HL-60 (cell line): ENCODE data around the gene IP6K1.

Experiments used
- DNase-seq, 2 experiments: peaks; one replicate each; pipeline ENCODE4 v3.0.0-alpha.2; 2010 to 2020; ENCODE audit warnings: low read depth in 1 of 2, low spot score in 1 of 2
- H3K27ac ChIP-seq: fragments of 250-450 bp; sonication (Bioruptor Pico); replicated peaks from 2 replicates; pipeline ENCODE4 v1.5.1; 2020; ENCODE audit warnings: mild to moderate bottlenecking, moderate library complexity
- H3K27me3 ChIP-seq: fragments of 250-450 bp; sonication (Bioruptor Pico); 2 replicates; pipeline ENCODE4 v1.5.1; 2021; ENCODE audit warnings: mild to moderate bottlenecking, moderate library complexity; ENCODE audit not compliant: insufficient read depth, poor library complexity, severe bottlenecking
- H3K4me3 ChIP-seq: replicated peaks from 2 replicates; pipeline ENCODE4 v1.5.1; 2011; ENCODE audit warnings: mild to moderate bottlenecking, control low read depth, low read length; ENCODE audit not compliant: insufficient read depth
- CTCF ChIP-seq: IDR thresholded peaks from one replicate; pipeline ENCODE4 v1.5.1; 2011; ENCODE audit warnings: low read length, control low read depth, inconsistent platforms; ENCODE audit not compliant: insufficient read depth
- GABPA ChIP-seq: IDR thresholded peaks from 2 replicates; pipeline ENCODE4 v1.6.1; 2012; ENCODE audit warnings: low read depth
- POLR2AphosphoS5 ChIP-seq: IDR thresholded peaks from 2 replicates; pipeline ENCODE4 v1.6.1; 2012; ENCODE audit warnings: low read depth
- REST ChIP-seq: IDR thresholded peaks from 2 replicates; pipeline ENCODE4 v1.6.1; 2012; ENCODE audit warnings: low read depth; ENCODE audit not compliant: insufficient replicate concordance
- SPI1 ChIP-seq: IDR thresholded peaks from 2 replicates; pipeline ENCODE4 v1.6.1; 2012; ENCODE audit warnings: low read depth, mild to moderate bottlenecking, borderline replicate concordance

IP6K1 gene

GRCh38 chr3:49727924-49728361 lies 58.4 kb downstream of the IP6K1 start:
- Histone ChIP-seq H3K27me3 (no peaks in the 10 kb centered on the region), H3K4me3 (no peak overlapping the region), H3K27ac (no peak overlapping the region)
- TF ChIP-seq GABPA (no peak), SPI1 (no peak), REST (no peak), POLR2AphosphoS5 (no peak), CTCF (no peak)
- DNase-seq: no peak

GRCh38 chr3:49727154-49727923 lies 59.0 kb downstream of the IP6K1 start:
- no peak for TF ChIP-seq REST
- no peak for TF ChIP-seq POLR2AphosphoS5
- no peak for TF ChIP-seq CTCF
- no peak overlapping the region for H3K4me3 ChIP-seq
- DNase-seq: no peak
- no peaks in the 10 kb centered on the region for H3K27me3 ChIP-seq
- H3K27ac ChIP-seq: no peak overlapping the region

- H3K4me3 ChIP-seq: no peak overlapping the region
- TF ChIP-seq REST (no peak), CTCF (no peak), SPI1 (no peak), POLR2AphosphoS5 (no peak), GABPA (no peak)
- no peak overlapping the region for H3K27ac ChIP-seq
- H3K27me3 ChIP-seq: no peaks in the 10 kb centered on the region
- no peak for DNase-seq
Observed at GRCh38 chr3:49725906-49726681, 60.2 kb downstream of the IP6K1 start.
